Middle frontal gyrus (tissue), 1 donor: ENCODE data around the gene RASAL3.
A peak's percentile ranks its signal among the peaks of the same experiment; 100 is the strongest.
"Not testable (repeated sequence)": the region's sequence is repeated elsewhere in the genome, so short reads cannot be mapped to it uniquely, and the experiment has no call there.

Experiments used
- DNase-seq: peaks from one replicate; pipeline ENCODE4 v3.0.0-alpha.2; 2015; ENCODE audit warnings: low spot score; ENCODE audit errors: extremely low spot score

RASAL3 gene

DNA sequence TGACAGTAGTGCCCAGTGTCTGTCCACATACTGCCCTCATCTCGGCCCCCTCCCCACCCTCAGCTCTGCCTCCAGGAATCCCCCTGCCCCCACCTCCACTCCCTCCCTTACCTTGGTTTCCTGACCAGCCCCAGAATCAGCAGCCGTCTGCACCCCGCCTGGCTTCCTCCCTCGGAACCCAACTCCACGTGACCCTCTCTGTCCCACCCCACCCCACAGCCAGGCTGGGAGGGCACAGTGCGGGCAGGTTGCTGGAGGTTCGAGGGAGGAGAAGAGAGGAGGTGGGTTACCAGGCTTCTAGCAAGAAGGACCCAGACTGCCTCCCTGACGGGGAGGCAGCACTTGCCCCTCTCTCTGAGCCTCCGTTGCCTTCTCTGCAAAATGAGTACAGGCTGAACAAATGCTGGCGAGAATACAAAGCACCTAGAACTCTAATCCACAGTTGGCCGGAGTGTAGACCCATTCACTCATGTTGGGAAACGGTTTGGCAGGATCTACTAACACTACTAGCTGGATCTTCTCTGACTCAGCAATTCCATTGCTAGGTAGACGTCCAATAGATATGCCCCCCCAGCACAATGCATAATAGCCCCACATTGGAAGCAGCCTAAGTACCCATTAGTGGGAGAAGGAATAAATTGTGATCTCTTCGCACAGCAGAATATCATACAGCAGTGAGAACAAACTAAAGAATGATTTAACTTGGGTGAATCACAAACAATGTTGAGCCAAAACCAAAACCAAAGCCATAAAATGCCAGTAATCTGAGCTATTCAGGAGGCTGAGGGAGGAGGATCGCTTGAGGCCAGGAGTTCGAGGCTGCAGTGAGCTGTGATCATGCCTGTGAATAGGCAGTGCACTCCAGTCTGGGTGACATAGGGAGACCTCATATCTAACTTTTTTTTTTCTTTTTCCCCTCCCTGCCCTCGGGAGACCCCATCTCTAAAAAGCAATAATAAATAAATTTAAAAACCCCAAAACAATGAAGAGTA is at the start of gene RASAL3:
RASAL3 (minus strand) TSS at position 151 of the 992 bp plus-strand sequence. CDS start 186 bp downstream, outside the sequence.
- DNase-seq = no peak

DNA sequence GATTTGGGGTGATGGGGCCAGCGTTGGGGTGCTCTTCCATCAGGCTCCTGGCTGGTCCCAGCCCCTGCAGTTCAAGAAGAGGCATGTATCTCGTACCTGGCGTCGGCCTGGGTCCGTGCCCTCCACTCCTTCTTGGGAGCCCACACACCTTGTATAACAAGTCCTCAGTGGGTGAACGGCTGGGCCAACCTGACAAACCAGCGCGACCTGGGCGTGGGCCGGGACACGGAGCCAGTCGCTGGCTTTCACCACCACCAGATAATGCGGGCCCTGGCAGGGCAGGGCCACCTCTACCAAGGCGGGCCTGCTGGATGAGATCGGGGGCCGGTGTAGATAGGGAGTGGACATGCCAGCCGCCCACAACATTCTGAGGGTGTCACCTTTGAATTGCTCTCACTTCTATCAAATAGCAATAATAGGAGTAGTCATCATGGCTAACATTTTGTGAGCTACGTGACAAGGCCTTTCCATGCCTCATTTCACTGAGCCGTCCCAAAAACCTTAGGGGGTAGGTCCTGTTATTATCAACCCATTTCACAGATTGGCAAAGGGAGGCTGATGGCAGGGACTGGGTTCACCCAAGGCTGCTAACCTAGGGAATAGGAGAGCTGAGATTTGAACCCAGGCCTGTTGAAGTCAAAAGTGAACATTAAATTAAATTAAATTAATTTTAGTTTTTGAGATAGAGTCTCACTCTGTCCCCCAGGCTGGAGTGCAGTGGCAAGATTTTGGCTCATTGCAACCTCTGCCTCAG is 47.5 kb upstream of the RASAL3 start:
- no peak for DNase-seq

DNA sequence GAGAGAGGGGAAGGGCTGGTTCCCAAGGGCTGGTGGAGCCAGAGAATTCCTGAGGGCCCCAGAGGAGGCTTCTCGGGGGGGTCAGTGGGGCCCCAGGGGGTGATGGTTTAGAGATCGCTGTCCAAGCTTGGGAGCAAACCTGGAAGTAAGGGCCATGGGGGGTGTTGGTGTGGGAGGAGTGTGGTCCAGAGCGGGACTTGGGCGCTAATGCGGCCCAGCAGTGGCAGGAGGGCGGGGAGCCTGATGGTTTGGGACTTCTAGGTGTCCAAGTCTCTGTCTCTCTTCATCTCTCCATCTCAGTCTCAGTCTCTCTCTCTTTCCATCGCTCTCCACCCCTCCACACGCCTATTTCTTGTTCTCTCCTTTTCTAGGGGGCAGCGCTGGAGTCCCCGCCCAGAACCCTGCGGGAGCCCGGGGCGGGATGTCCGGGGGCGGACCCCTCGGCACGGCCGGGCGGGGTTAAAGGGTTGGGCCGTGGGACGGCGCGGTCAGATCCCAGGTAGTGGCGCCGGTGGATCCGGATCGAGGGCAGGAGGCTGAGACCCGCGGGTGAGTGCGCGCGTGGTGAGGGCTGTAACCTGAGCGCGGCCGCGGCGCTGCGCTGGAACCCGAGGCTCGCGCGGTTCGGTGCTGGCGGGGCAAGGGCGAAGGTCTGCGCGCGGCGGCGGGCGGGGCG is 43.8 kb upstream of the RASAL3 start, which contains the start of gene CYP4F22:
CYP4F22 (plus strand) TSS at position 491 of the 676 bp plus-strand sequence. CDS start 16,812 bp downstream, outside the sequence.
- DNase-seq = no peak

DNA sequence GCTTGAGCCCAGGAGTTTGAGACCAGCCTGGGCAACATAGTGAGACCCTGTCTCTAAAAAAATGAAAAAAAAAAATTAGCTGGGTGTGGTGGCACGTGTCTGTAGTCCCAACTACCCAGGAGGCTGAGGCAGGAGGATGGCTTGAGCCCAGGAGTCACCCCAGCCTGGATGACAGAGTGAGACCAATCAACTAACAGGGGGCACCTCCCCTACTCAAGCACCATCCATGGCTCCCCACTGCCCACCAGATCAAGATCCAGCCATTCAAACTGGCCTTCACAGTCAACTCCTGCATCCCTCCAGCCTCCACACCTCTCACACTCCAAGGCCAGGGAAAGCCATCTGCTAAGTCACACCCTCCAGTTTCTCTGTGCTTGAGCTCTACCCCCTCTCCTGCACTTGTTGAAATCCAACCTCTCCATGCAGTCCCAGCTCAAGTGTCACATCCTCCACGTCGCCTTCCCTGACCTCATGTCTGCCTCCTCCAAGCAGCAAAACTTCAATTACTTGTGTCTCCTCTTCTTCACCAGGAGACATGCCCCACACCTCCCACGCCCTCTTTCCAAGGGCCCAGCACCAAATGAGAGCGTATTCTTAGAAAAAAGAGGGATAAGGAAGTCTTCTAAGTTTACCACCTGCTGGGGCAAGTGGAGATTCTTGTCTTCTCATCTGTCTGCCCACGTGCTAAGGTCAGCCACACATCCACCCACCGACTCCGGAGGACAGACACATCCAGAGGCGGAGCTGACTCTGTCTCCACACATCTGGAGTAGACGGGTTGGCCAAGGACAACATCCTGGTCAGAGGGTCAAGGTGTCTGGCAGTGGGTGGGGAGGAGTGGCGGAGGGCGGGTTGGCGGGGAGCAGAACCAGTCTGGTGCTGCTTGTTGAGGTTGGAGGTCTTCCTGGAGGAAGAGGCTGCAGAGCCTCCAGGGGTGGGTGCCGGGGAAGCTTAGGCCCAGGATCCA is 43.0 kb upstream of the RASAL3 start:
- no peak for DNase-seq

DNA sequence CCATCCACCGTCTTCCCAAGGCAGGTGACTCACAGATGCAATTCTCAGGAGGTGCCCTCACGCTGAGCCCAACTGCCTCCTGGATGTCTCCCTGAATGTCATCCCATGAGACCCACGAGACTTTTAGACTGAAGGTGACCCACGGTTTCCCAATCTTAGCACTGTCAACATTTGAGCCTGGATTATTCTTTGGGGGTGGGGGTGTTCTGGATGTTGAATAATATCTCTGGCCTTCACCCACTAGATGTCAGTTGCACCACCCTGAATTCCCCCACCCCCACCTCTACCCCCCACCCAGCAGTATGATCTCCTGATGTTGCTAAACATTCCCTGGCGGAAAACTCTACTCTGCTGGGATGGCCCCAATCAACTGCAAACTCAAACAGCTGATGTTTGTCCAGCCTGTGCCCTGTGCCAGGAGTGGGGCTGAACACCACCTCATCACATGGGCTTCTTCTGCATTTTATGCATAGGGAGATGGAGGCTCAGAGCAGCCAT is 41.8 kb upstream of the RASAL3 start:
- DNase-seq = no peak

DNA sequence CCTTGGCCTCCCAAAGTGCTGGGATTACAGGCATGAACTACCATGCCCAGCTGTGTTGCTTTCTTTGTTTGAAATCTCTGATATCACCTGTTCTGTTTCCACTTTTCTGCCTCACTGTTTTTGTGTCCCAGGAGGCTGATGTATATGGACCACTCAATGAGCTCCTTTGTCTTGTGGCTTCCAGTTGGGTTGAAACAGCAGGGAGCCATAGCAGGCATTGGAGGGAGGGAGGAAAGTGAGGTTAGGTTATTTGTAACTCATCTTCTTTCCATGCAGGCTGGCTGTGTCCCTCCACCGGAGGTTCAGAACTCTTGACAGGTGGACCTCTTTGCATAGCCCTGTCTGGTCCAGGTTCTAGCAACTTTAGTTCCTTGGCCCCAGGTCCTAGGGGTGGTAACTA is 37.9 kb upstream of the RASAL3 start:
- no peak for DNase-seq

DNA sequence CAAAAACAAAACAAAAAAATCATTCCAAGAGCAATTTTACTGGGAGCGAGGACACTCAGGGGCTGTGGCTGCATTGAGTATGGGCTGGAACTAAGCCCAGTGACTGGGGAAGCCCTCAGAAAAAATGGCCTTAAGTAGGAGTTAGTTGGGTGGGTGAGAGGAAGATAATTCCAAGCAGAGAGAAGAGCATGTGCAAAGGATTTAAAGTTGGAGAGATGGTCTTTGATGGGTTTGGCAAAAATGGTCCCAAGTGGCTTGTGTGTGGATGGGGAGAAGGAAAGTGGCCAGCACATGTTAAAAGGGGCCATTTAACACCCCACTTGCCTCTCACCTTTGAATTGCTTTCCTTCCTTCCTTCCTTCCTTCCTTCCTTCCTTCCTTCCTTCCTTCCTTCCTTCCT is 37.3 kb upstream of the RASAL3 start:
- no peak for DNase-seq

DNA sequence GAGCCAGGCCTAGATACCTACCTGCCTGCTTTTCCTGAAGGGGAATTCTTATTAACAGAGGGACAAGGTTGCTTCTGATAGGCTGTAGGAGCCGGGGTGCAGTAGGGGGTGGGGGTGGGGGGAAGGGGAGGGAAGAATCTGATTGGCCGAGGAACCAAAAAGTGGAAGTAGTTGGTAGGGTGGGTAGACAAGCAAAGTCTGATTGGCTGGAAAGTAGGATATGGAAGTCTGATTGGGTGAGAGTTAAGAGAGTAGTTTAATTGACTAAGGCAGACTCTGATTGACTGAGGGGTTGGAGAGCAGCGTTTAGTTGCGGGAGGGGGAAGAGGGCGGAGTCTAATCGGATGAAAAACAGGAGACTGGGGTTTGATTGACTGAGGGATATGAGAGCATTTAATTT is 34.6 kb upstream of the RASAL3 start:
- no peak for DNase-seq

DNA sequence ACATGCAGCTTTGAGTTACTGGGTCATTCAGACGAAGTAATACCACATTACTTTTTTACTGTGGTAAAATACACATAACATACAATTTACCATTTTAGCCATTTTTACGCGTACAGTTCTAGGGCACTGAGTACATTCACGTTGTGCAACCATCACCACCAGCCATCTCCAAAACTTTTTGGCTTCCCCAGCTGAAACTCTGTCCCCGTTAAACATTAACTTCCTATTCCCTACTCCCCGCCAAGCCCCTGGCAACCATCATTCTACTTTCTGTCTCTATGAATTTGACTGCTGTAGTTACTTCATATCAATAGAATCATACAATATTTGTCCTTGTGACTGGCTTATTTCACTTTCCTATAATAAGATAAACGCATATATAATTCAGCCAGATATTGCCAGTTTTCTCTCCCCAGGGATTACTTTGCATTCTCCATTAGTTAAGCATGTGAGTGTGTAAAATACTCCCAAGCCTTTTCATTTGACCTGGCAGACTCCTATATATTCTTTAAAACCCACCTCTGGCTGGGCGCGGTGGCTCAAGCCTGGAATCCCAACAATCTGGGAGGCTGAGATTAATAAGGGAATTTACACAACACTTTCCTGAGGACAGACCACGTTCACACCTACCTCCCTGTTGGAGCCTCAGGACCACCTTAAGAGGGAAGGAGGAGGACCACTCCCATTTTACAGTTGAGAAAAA is 34.0 kb upstream of the RASAL3 start:
- no peak for DNase-seq

DNA sequence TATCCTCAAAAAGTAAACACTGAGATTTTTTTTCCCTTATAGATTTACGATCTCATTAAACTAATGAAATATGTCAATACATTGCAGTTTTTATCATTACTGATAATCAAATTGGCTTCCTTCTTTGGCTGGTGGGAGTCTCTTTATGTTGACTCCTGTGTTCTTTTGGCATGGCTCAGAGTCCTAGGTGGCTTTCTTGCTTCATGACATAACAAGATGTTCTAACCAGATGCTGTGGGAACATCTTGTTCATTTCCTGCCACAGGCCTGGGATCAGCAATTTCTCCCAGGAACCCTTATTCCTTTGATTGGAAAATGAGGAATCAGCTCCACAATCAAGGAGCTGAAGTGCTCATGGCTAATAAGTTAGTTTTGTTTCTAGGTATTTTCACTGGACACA is 30.8 kb upstream of the RASAL3 start:
- DNase-seq = no peak

DNA sequence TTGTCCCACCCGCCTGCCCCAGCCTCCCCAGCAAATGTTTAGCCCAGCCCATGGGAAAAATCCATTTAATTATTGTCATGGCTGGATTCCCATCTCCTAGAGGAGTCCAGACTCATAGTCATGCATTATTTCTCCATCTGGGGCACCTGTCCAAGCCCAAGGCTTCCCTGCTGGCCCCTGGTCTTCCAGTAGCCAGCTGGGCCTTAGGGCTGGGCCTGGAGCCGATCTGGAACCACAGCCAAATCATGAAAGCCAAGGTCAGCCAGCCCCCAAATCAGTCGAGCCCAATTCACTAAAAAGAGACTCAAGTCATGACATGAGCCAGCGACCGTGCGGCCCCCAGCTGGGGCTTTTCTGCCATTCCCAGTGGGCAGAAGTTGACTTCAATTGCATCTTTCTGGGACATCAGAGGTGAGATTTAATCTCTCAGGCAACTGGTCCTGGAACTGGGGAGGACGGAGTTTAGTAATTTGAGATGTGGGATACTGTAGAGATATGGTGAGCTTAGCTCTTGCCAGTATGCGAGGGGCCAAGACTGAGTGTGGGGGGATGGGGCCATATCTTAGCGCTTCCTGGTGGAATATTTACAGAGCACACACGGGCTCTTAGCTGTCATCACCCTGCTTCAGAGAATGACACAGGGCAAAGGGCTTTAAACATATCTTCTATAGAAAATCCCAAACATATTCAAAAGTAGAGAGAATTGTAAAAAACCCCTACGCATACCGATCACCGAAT is 24.3 kb upstream of the RASAL3 start:
- DNase-seq = no peak

DNA sequence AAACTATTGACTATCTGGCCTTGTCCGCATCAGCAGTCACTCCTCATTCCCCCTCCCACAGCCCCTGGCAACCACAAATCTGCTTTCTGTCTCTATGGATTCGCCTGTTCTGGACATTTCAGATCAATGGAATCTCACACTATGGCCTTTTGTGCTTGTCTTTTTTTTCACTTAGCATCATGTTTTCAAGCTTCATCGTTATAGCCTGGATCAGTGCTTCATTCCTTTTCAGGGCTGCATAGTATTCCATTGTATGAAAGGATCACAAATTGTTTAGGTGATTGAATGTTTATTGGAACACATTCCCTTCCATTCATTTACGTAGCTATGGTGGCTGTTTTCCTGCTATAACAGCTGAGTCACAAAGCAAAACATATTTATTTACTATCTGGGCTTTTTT is 22.7 kb upstream of the RASAL3 start:
- no peak for DNase-seq

DNA sequence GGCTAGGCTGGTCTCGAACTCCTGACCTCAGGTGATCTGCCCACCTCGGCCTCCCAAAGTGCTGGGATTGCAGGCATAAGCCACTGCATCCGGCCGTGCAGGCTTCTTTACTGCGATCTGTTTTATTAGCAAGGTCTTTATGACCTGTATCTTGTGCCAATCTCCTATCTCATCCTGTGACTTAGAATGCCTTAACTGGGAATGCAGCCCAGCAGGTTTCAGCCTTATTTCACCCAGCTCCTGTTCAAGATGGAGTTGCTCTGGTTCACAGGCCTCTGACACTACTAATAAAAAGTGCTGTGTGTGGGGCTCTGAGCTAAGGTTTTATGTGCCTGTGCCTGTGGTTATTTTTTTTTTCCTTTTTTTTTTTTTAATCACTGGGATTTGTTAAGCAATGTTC is 21.4 kb upstream of the RASAL3 start:
- DNase-seq = not testable (repeated sequence)

DNA sequence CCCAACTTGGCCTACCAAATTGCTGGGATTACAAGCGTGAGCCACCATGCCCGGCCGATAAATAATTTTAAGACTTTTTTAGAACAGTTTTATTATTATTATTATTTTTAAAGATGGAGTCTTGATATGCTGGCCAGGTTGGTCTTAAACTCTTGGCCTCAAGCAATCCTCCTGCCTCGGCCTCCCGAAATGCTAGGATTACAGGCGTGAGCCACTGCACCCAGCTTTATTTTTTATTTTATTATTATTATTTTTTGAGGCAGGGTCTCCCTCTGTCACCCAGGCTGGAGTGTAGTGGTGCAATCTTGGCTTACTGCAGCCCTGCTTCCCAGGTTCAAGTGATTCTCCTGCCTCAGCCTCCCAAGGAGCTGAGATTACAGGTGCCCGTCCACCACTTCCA is 16.7 kb upstream of the RASAL3 start:
- DNase-seq = not testable (repeated sequence)

DNA sequence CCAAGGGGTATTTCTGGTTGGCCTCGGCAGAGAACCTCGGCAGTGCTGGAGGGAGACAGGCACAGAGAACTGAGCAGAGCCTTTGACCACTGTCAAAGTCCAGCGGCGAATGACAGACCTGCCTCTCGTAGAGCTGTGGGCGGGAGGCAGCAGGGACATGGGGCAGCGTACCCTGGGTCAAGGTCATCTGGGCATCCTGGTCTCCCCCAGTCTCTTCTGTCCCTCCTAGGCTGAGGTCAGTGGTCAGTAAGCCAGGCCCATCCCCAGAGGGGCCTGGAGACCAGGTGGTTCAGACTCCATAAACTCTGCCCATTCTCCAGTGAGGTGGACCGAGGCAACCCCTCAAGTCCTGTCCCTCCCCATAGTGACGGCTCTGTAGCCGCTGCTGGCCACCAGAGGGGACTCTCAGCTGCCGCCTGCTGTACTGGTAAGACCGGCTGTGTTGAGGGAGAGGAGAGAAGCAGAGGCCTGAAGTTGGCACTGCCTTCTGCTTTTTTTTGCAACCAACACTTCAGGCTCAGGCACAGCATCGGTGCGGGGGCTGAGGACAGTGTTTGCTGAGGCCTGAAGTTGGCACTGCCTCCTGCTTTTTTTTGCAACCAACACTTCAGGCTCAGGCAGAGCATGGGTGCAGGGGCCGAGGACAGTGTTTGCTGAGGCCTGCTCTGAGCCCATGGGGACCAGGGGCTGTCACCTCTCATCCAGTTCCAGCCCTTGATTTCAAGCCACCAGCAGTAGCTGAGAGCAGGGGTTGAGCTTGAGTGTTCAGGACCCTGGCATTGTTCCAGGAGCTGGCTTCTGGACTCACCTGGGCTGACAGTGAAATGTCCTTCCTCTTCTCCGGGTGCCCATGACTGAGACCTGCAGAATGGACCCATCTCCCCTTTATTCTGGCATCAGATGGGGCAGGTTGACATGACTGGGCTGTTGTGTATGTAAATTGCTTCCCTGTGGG is 15.3 kb upstream of the RASAL3 start, which contains the start of gene PGLYRP2:
PGLYRP2 (minus strand) TSS at position 111 of the 955 bp plus-strand sequence. CDS start 130 bp downstream, outside the sequence.
- DNase-seq = peak; percentile 43

DNA sequence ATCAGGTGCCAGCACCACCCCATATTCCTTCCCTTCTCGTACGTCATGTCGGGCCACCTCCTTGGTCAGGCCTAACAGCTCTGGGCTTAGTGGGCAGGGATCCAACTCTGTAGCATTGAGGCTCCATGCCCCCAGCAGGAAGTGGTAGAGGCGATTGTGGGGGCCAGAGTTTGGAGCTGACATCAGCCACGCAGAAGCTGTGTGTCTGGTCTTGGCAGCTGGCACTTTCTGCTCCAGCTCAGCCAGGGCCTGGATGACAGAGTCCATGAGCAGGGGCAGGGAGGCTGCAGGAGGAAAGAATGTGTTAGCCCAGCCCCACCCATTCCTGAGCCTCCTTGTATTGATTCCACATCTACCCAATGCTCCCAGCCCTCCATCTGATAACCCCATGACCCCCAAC is 12.0 kb upstream of the RASAL3 start:
- DNase-seq = no peak

DNA sequence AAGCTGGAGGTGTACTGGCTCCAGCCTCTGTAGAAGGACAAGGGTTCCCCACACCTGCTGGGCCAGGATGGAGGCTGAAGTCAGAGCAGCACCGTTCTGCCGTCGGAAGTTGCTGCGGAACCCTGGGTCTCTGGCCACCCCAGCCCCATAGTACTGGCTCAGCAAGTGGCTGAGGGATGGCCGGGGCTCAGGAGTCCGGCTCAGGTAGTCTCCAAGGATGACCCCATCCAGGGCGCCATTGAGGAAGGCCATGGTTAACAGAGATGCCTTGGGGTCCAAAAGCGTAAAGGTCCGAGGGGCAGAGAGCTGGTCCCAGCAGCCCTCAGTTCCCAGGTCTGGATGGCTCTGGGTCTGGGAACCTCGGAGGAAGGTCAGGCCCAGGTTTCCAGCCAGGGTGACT is 11.3 kb upstream of the RASAL3 start:
- no peak for DNase-seq

DNA sequence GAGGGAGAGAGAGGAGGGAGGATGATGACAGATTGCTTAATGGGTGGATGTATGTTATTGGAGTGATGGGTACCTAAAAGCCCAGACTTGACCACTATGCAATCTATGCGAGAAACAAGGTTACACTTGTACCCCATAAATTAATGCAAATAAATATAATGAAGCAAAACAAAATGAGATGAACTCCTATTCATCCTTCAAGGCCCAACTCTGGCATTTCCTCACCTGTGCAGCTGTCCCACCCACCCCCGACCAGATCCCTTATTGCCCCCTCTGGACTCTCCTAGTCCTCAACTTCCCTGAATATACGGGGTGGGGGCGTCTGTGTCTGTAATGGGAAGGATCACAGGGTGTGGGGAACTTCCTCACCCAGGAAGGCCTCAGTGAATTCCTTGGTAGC is 10.8 kb upstream of the RASAL3 start:
- no peak for DNase-seq
